ENCODE data around the gene AUTS2.

AUTS2 gene

DNA sequence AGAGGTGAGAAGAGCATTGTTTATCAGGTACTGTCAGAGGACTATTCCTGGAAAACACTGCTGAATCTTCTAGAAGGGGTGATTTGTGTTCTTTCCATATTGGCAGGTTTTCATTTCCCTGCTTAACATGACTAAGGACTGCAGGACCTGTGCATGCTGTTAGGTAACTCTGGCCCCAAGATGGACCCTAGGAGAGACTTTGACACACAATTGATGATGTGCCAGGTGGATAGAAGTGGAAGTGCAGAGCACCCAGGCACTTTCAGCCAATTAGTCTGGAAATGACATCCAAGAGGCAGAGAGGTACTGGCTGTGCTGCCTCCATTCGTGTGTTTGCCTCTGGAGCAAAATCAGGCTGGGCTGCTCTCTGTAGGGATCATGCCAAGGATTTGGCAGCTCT lies 1037.4 kb downstream of the AUTS2 start:
- H3K27me3 ChIP-seq (ENCODE audit: insufficient read depth, low read depth, severe bottlenecking), result no peaks in the 10 kb centered on the region
- H3K9me3 ChIP-seq (ENCODE audit: severe bottlenecking), result peaks cover 3% of the 10 kb centered on the region
- DNase-seq, result no peak
- TF ChIP-seq, protein P1, sequence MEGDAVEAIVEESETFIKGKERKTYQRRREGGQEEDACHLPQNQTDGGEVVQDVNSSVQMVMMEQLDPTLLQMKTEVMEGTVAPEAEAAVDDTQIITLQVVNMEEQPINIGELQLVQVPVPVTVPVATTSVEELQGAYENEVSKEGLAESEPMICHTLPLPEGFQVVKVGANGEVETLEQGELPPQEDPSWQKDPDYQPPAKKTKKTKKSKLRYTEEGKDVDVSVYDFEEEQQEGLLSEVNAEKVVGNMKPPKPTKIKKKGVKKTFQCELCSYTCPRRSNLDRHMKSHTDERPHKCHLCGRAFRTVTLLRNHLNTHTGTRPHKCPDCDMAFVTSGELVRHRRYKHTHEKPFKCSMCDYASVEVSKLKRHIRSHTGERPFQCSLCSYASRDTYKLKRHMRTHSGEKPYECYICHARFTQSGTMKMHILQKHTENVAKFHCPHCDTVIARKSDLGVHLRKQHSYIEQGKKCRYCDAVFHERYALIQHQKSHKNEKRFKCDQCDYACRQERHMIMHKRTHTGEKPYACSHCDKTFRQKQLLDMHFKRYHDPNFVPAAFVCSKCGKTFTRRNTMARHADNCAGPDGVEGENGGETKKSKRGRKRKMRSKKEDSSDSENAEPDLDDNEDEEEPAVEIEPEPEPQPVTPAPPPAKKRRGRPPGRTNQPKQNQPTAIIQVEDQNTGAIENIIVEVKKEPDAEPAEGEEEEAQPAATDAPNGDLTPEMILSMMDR (IDR thresholded peaks at IDR 0.05; ENCODE audit: low read depth, low read length), result no peak
- no peak overlapping the region for H3K4me3 ChIP-seq (ENCODE audit: low read depth, low read length)
- H3K27ac ChIP-seq, result no peak overlapping the region
- no peaks in the 10 kb centered on the region for H3K36me3 ChIP-seq

DNA sequence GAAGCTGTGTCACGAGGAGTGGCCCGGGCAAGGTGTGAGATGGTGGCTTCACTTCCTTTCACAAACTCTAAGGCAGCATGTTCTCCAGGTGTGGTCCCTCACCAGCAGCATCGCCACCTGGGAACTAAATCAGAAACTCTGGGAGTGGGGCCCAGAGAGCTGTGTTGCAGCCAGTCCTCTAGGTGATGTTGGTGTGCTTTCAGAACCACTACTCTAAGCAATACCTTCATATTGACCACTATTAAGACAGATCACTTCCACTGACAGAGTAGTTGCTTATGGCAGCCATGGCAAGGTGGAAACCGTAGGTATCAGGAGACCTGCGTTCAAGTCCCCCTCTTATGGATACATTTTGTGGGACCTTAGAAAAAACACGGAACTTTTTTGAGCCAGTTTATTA lies 1037.9 kb downstream of the AUTS2 start:
- H3K36me3 ChIP-seq, result no peaks in the 10 kb centered on the region
- no peaks in the 10 kb centered on the region for H3K27me3 ChIP-seq (ENCODE audit: insufficient read depth, low read depth, severe bottlenecking)
- TF ChIP-seq, protein P1 (IDR thresholded peaks at IDR 0.05; ENCODE audit: low read depth, low read length), result no peak
- H3K4me3 ChIP-seq (ENCODE audit: low read depth, low read length), result no peak overlapping the region
- H3K9me3 ChIP-seq (ENCODE audit: severe bottlenecking), result peaks cover 3% of the 10 kb centered on the region
- DNase-seq, result no peak
- H3K27ac ChIP-seq, result no peak overlapping the region

DNA sequence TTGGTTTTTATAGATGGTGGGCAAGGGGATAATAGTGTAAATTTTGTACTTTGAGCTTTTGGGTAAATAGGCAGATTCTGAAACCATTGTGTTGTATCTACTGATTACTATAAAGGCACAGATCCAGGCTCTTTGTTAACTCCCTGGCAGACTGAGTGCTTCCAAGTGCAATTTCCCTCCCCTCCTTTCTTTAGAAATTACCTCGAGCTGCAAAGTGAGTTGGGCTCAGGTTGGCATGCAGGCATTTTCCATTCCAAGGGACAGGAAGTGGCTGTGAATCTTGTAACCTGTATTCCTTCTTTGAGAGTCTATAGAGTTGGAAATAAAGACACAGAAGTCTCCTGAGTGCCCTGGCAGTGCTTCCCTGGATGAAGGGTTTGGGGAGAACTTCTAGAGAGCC lies 1039.5 kb downstream of the AUTS2 start:
- TF ChIP-seq, protein P1 (IDR thresholded peaks at IDR 0.05; ENCODE audit: low read depth, low read length), result no peak
- no peak overlapping the region for H3K4me3 ChIP-seq (ENCODE audit: low read depth, low read length)
- no peak overlapping the region for H3K27ac ChIP-seq
- DNase-seq, result no peak
- no peaks in the 10 kb centered on the region for H3K36me3 ChIP-seq
- H3K27me3 ChIP-seq (ENCODE audit: insufficient read depth, low read depth, severe bottlenecking), result no peaks in the 10 kb centered on the region
- peaks cover 5% of the 10 kb centered on the region for H3K9me3 ChIP-seq (ENCODE audit: severe bottlenecking)

DNA sequence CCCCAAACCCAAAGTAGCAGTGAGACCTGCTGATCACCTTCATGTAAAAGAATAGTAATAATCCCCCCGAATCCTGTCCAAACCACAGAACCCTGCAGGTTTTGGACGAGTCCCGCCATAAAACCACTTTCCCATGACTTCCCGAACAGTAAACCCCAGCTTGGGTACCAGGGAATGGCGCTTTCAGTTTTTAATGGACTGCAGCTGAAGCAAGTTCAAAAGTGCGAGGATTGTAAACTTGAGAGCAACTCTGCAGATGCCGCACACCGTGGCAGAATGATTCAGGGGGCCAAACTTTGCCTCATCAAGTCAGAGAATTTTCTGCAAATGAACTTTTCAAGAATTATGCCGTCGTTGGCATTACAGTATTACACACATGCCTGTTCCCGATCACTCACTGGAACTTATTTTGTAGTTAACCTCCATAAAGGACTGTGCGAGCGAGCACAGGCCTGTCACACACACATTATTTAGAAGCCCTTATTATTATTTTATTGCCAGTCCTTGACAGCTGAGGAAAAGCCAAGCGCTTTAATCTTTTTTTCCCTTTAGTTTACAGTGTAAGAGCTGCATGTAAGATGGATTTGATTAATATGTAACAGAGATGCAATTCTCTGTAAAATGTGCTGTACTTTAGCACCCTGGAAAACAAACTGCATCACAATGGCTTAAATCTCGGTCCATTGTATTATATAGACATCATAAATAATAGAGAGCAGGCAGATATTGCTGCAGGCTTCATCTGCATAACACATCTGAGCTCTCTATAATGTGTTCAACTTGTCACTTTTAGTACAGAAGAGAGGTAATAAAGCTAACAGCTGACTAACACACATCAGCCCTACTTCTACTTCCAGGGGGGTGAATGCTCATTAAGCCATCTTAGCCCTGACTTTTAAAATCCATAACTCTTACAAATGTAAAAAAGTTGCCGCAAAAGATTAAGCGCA lies 1040.2 kb downstream of the AUTS2 start:
- Histone ChIP-seq H3K4me3 (ENCODE audit: low read depth, low read length) (no peak overlapping the region), H3K27me3 (ENCODE audit: insufficient read depth, low read depth, severe bottlenecking) (no peaks in the 10 kb centered on the region), H3K36me3 (no peaks in the 10 kb centered on the region), H3K9me3 (ENCODE audit: severe bottlenecking) (peaks cover 5% of the 10 kb centered on the region), H3K27ac (no peak overlapping the region)
- no peak for DNase-seq
- TF ChIP-seq, protein P1 (IDR thresholded peaks at IDR 0.05; ENCODE audit: low read depth, low read length), result no peak

DNA sequence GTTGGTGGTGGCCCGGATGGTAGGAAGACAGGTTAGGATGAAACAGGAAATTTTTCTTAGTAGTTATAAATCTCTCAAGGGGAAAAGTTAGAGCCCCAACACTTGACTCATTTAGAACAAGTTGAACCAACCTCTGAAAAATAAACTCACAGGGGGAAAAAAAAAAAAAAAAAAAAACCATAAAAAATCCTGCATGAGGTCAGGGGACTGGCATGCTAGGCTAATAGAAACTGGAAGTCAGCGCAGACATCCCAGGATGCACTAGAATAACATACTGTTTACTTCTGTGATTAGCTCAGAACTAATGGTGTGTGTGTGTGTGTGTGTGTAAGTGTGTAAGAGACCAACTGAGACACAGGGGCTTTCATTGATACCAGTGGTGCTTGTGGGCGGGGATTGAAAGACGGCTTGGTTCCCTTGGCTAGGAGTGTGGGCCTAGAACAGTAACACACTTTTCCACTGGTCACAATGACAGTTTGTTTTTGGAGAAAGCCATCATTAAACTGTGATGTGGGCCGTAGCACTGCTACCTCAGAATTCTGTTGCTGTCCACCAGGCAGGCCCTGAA lies 1042.1 kb downstream of the AUTS2 start:
- no peaks in the 10 kb centered on the region for H3K27me3 ChIP-seq (ENCODE audit: insufficient read depth, low read depth, severe bottlenecking)
- TF ChIP-seq, protein P1 (IDR thresholded peaks at IDR 0.05; ENCODE audit: low read depth, low read length), result no peak
- no peak overlapping the region for H3K27ac ChIP-seq

More for the DNA sequence above, 1042.1 kb downstream of the AUTS2 start:
- Histone ChIP-seq H3K4me3 (ENCODE audit: low read depth, low read length) (no peak overlapping the region), H3K36me3 (no peaks in the 10 kb centered on the region), H3K9me3 (ENCODE audit: severe bottlenecking) (peaks cover 5% of the 10 kb centered on the region)
- no peak for DNase-seq
